Neural cell (in vitro differentiated cells): ENCODE measurements around the gene ADGRD1.

Experiments
- EP300 ChIP-seq: fragments of 450-650 bp; conservative IDR thresholded peaks from 2 replicates; pipeline ENCODE4 v1.6.1; 2014; ENCODE audit warnings: antibody characterized with exemption, mild to moderate bottlenecking, moderate library complexity; ENCODE audit not compliant: poor library complexity, severe bottlenecking
- EZH2 ChIP-seq: fragments of 200-600, 300-800 bp; shearing (Covaris generic), sonication (generic); IDR thresholded peaks from 2 replicates; pipeline ENCODE4 v1.6.1; 2014; ENCODE audit warnings: antibody characterized with exemption, low read length, borderline replicate concordance, mild to moderate bottlenecking; ENCODE audit not compliant: insufficient read depth, poor library complexity, severe bottlenecking
- MXI1 ChIP-seq: fragments of 450-650 bp; conservative IDR thresholded peaks from 2 replicates; pipeline ENCODE4 v1.6.1; 2014; ENCODE audit warnings: antibody characterized with exemption, mild to moderate bottlenecking; ENCODE audit not compliant: poor library complexity, severe bottlenecking
- POLR2AphosphoS5 ChIP-seq: IDR thresholded peaks from 2 replicates; pipeline ENCODE4 v1.6.1; 2012
- RAD21 ChIP-seq: fragments of 450-650 bp; conservative IDR thresholded peaks from 2 replicates; pipeline ENCODE4 v1.6.1; 2014; ENCODE audit warnings: antibody characterized with exemption, mild to moderate bottlenecking, moderate library complexity
- REST ChIP-seq: IDR thresholded peaks from 2 replicates; pipeline ENCODE4 v1.6.1; 2012; ENCODE audit warnings: borderline replicate concordance
- SMC3 ChIP-seq: fragments of 450-650 bp; conservative IDR thresholded peaks from 2 replicates; pipeline ENCODE4 v1.6.1; 2014; ENCODE audit warnings: antibody characterized with exemption, mild to moderate bottlenecking, moderate library complexity; ENCODE audit not compliant: poor library complexity
- TAF1 ChIP-seq: IDR thresholded peaks from 2 replicates; pipeline ENCODE4 v1.6.1; 2012; ENCODE audit warnings: low read depth
- TF ChIP-seq, protein P1 (sequence below): fragments of 450-650 bp; IDR thresholded peaks from 2 replicates; pipeline ENCODE4 v1.5.1; 2014; ENCODE audit warnings: antibody characterized with exemption, mild to moderate bottlenecking, moderate library complexity; ENCODE audit not compliant: poor library complexity, severe bottlenecking

GRCh38 chr12:131147293-131147692 is 193.6 kb downstream of the ADGRD1 start:
- TF ChIP-seq, protein P1, sequence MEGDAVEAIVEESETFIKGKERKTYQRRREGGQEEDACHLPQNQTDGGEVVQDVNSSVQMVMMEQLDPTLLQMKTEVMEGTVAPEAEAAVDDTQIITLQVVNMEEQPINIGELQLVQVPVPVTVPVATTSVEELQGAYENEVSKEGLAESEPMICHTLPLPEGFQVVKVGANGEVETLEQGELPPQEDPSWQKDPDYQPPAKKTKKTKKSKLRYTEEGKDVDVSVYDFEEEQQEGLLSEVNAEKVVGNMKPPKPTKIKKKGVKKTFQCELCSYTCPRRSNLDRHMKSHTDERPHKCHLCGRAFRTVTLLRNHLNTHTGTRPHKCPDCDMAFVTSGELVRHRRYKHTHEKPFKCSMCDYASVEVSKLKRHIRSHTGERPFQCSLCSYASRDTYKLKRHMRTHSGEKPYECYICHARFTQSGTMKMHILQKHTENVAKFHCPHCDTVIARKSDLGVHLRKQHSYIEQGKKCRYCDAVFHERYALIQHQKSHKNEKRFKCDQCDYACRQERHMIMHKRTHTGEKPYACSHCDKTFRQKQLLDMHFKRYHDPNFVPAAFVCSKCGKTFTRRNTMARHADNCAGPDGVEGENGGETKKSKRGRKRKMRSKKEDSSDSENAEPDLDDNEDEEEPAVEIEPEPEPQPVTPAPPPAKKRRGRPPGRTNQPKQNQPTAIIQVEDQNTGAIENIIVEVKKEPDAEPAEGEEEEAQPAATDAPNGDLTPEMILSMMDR = no peak
- no peak for TF ChIP-seq EP300
- no peak for TF ChIP-seq EZH2
- no peak for TF ChIP-seq SMC3
- TF ChIP-seq RAD21 = no peak
- no peak for TF ChIP-seq REST
- no peak for TF ChIP-seq POLR2AphosphoS5
- TF ChIP-seq MXI1 = no peak
- no peak for TF ChIP-seq TAF1
